Hematopoietic multipotent progenitor cell treated with erythropoietin and hydrocortisone succinate and interleukin-3 and kit ligand, for 17 days (in vitro differentiated cells): ENCODE data around the gene LPCAT1.
"Not testable (repeated sequence)": the region's sequence is repeated elsewhere in the genome, so short reads cannot be mapped to it uniquely, and the experiment has no call there.

ENCODE experiments used
- DNase-seq: peaks from one replicate; pipeline ENCODE4 v3.0.0-alpha.2; 2015; ENCODE audit warnings: low spot score

Gene LPCAT1

GRCh38 chr5:1465117-1465516, 58.6 kb downstream of the LPCAT1 start:
- no peak for DNase-seq

- no peak for DNase-seq
Measured at GRCh38 chr5:1464511-1464910, 59.2 kb downstream of the LPCAT1 start.

- no peak for DNase-seq
Measured at GRCh38 chr5:1464096-1464446, 59.7 kb downstream of the LPCAT1 start.

- no peak for DNase-seq
Measured at GRCh38 chr5:1463326-1464095, 60.2 kb downstream of the LPCAT1 start.

- DNase-seq, result no peak
Measured at GRCh38 chr5:1462358-1462757, 61.4 kb downstream of the LPCAT1 start.

- no peak for DNase-seq
Measured at GRCh38 chr5:1461396-1461795, 62.4 kb downstream of the LPCAT1 start.

GRCh38 chr5:1460054-1460682, 63.6 kb downstream of the LPCAT1 start:
- DNase-seq, result no peak

GRCh38 chr5:1459435-1459834, 64.3 kb downstream of the LPCAT1 start:
- DNase-seq, result not testable (repeated sequence)

GRCh38 chr5:1456110-1456881, 67.5 kb downstream of the LPCAT1 start:
- not testable (repeated sequence) for DNase-seq

- DNase-seq, result no peak
Measured at GRCh38 chr5:1453613-1454012, 70.1 kb downstream of the LPCAT1 start.

- DNase-seq, result no peak
Measured at GRCh38 chr5:1449081-1449630, 74.6 kb downstream of the LPCAT1 start.

- no peak for DNase-seq
Measured at GRCh38 chr5:1448511-1449011, 75.2 kb downstream of the LPCAT1 start.

GRCh38 chr5:1447671-1448361, 75.9 kb downstream of the LPCAT1 start:
- DNase-seq, result no peak

GRCh38 chr5:1446602-1447343, 77.0 kb downstream of the LPCAT1 start:
- no peak for DNase-seq

- DNase-seq, result no peak
Measured at GRCh38 chr5:1445689-1446601, 77.8 kb downstream of the LPCAT1 start.

GRCh38 chr5:1445313-1445688, 78.5 kb downstream of the LPCAT1 start, which contains the start of gene SLC6A3:
TSS of gene SLC6A3 (minus strand) at chr5:1445440. CDS start at chr5:1443197, 2,243 bp downstream.
- no peak for DNase-seq

GRCh38 chr5:1444361-1445189, 79.2 kb downstream of the LPCAT1 start:
- DNase-seq, result no peak

GRCh38 chr5:1443991-1444360, 79.8 kb downstream of the LPCAT1 start:
- no peak for DNase-seq

GRCh38 chr5:1443171-1443570, 80.6 kb downstream of the LPCAT1 start:
- no peak for DNase-seq
